ENCODE results near the gene DPY30.

DPY30 gene

DNA sequence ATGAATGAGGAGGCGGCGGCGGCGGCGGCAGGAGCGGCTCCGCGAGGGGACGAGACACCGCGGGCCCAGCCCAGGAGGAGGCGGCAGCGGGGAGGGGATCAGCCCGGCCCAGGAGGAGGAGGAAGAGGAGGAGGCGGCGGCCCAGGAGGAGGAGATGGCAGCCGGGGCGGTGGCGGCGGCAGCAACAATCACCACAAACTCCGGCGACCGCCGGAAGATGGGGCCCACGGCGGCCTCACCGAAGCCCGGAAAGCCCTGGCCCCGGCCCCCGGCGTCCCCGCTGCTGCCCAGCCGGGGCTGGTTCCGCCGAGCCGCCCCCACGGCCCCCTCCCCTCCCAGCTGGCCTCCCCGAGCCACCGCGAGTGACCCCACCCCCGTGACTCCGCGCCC lies 29.3 kb downstream of the DPY30 start:
- peak in 4 of 51 donors; percentile 41 to 73 (median 61) for DNase-seq

DNA sequence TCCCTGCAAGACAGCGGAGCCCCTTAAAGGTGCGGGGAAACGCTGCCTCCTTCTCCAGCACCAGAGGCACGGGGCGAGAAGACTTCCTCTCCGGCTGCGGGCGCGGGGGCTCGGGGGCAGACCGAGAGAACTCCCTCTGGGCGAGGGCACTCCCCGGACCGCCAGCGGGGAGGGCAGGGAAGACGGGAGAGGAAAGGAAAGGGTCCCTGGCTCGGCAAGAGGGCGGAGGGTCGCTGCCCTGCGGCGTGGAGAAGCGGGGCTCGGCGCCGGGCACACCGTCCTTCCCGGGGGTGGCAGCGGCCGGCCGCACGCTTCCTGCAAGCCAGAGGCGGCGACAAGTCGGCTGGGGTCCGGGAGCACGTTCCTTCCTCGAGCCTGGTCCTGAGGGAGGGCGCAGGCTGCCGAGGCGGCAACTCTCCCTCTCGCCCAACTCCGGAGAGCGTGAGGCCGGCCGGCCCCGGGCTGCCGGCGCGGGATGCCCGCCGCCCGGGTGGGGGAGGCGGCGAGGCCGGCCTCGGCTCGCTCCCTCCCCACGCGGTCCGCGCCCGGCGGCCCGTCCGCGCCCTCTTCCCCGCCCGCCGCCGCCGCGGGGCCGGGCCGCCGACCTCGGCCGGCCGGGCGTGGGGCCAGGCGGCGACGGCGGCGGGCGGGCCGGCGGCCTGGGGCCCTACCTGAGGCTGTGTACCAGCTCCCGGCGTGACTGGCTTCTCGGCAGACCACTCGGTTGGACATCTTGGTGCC lies 29.9 kb downstream of the DPY30 start:
- DNase-seq, result peak in 37 of 51 donors; percentile 4 to 64 (median 29)

DNA sequence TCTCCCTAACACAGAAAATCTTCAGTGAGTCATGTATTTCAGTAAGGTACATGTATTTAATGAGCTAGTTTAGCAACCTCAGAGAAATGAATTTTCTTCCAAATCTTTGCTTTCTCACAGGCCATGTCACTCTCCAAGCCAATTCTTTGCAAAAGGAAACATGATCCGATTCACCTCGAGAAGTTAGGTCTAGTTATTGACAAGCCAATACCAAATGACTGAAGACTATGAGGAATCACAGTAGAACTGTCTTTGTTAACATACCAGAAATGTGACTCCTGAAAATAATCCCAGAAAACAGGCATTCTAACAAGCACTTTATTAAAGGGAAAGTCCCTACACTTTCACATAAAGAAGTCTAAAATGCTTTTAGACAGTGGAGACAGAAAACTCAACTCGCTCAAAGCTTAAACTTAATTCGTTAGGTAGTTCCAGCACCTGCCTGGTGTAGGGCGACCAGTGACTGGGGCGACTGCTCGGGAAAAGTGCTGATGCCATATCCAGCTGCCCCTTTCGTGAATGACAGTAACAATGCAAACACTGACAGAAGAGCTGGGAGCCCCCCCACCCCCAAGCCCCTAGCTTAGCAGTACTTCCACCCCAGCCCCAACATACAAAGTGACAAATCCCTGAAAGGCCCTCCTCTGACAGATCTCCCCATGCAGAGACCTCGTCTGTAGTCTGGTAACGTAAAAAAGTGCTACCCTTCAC lies 30.6 kb downstream of the DPY30 start:
- peak in 8 of 51 donors; percentile 6 to 64 (median 20) for DNase-seq

GRCh38 chr2:32007121-32007391 lies 32.5 kb downstream of the DPY30 start:
- DNase-seq, result no peak

DNA sequence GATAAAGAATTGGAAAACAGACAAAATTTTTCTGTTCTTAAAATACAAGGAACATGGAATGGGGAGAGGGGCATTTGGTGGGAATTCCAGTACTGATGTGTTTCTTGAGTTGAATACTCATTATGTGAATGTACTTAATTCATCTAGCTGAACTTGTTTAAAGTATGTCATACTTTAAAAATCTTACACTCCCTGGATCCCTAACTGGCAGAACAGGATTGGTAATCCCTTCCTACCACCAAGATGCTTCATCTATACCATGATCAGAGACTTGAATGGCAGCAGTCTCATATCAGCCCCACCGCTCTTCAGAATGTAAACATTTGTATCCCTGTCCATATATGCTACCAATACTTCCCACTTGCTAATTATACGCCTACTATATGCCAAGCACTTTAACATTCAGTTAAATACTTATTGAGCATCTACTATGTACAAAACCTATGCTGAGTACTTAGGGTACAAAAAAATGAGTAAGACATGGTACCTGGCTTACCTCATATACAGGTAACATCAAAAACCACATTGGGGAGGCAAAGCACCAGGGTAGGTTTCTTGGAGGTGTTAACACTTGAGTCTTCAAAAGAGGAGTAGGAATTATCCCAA lies 34.1 kb downstream of the DPY30 start:
- DNase-seq, result no peak

- DNase-seq, result no peak
Measured at GRCh38 chr2:32003791-32004190, 35.8 kb downstream of the DPY30 start.

- DNase-seq, result no peak
Measured at GRCh38 chr2:32002406-32002805, 37.2 kb downstream of the DPY30 start.

GRCh38 chr2:31999438-31999837 lies 40.2 kb downstream of the DPY30 start:
- no peak for DNase-seq

- no peak for DNase-seq
Measured at GRCh38 chr2:31998731-31999383, 40.7 kb downstream of the DPY30 start.

GRCh38 chr2:31997653-31998052 lies 42.0 kb downstream of the DPY30 start:
- DNase-seq, result no peak

GRCh38 chr2:31996571-31997150 lies 42.9 kb downstream of the DPY30 start:
- no peak for DNase-seq

GRCh38 chr2:31992934-31993333 lies 46.7 kb downstream of the DPY30 start:
- DNase-seq, result no peak

GRCh38 chr2:31992025-31992579 lies 47.5 kb downstream of the DPY30 start:
- DNase-seq, result no peak

DNA sequence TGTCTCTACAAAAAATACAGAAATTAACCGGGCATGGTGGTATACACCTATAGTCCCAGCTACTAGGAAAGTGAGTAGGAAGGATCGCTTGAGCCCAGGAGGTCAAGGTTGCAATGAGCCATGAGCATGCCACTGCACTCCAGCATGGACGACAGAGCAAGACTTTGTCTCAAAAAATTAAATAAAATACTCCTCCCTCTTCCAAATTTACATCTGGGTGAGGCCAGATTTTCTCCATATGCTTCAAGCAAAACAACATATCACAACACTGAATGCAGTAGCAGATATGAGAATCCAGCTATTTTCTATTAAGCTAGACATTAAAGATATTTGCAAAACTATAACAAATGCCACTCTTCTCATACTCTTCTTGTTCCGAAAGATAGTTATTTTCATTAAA lies 49.7 kb downstream of the DPY30 start:
- no peak for DNase-seq

GRCh38 chr2:31987454-31988220 lies 52.0 kb downstream of the DPY30 start:
- no peak for DNase-seq

GRCh38 chr2:31986906-31987305 lies 52.7 kb downstream of the DPY30 start:
- DNase-seq, result no peak

GRCh38 chr2:31983762-31984467 lies 55.7 kb downstream of the DPY30 start:
- no peak for DNase-seq

DNA sequence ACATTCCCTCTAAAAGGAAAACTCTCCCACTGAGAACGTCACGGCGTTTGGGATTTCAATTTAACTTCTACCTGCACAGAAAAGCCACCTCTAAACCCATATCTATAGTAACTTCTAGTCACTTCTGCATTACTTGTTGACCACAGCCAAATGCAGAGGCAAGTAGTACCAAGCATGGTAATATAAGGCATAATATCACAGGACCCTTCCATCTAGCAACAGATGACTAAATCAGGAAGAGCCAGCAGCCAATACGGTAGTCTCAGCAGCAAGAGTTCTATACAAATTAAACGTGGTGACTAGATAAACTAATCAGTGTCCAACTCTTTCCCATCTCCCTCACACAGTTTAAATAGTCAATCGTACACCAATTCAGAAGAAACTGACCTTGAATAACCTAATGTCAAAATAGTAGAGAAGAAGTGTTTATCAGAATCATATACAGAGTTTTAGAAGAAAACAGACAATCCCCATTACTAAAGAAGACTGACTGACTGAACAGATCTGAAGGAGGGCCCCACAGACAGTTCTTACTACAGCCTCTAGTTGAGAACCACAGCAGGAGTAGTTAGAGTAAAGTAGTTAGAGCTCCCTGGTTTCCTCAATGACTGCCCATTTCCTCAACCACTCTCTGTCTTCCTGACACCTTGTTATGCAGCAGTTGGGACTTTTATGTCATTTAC lies 58.8 kb downstream of the DPY30 start:
- no peak for DNase-seq

GRCh38 chr2:31979956-31980355 lies 59.6 kb downstream of the DPY30 start:
- no peak for DNase-seq

DNA sequence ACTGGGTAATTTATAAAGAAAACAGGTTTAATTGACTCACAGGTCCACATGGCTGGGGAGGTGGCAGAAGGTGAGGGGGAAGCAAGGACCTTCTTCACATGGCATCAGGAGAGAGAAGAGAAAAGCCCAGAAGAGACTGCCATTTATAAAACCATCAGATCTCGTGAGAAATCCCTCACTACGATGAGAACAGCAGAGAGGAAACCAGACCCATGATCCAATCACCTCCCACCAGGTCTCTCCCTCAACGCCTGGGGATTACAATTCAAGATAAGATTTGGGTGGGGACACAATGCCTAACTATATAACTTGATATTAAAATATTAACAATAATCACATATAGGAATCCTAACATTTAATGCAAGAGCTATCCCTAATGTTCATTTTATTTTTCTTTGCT lies 60.6 kb downstream of the DPY30 start:
- no peak for DNase-seq
